GM20431 (cell line): Measurements from ENCODE around the gene BMPER.
"Not testable (repeated sequence)": the region's sequence is repeated elsewhere in the genome, so short reads cannot be mapped to it uniquely, and the experiment has no call there.

Experiments
- in situ Hi-C: fragments of 300-500 bp; cut with MseI, MboI; formaldehyde crosslinking; loops from one replicate; pipeline ENCODE4 v1.15.0; 2020; ENCODE audit warnings: low sequenced_read_pairs; ENCODE audit not compliant: unreplicated experiment

The BMPER gene

DNA sequence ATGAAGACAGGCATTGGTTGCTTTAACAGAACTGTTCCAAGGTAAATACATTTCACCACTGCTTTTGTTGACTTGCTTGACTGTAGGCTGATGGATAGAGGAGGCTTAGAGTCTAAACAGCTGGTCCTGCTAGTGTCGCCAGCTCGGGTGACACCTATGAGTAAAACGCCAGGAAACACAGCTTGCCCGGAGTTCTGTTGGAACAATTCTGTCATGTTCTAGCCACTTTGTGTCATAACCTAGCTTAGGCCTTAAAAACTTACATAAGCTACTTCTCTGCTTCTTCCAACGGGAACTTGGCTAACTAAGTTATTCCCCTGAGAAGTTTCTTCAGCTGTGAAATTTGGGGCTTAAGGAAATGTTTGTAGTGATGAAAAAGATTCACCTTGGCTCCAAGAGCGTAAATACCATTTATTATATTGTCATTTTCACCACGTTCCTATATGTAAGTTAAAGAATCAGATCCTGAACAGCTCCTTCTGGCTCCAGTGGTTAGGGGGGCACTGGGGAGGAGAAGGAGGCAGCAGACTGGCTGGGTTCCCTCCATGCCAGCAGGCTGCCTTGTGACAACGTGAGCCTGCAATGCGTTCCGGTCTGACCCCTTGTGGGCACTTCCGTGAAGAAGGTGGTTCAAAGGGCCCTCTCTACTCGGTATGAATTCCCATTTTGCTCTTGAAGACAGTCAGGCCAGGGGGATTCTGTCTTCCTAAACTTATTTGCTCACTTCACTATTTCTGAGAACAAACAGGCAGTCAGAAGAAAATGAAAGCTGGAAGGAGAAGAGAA, 253.2 kb downstream of the BMPER start:
- in situ Hi-C loops, result no loop called here

DNA sequence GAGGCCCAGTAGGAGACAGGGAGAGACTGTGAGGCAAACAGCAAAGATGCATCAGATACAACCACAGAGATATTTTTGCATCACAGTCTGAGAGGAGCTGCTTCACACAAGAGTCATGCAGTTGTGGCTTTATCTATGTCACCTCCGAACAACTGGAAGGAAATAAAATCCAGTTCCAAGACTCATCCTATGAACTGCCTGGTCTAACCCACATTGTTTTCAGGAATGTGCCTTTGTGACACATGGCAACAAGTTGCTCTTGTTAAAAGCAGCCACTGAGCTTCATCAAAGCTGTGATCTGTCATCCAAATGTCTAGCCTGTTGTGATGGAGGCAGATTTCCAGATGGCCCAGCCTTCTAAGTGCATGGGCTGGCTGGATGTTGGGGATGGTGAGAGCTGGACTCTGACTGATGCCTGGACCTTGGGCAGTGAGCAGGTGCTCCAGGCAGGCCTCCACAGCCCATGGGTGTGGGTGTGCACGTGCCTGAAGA, 255.0 kb downstream of the BMPER start:
- in situ Hi-C loops, result no loop called here

GRCh38 chr7:34162027-34162565, 256.8 kb downstream of the BMPER start:
- in situ Hi-C loops, result no loop called here

DNA sequence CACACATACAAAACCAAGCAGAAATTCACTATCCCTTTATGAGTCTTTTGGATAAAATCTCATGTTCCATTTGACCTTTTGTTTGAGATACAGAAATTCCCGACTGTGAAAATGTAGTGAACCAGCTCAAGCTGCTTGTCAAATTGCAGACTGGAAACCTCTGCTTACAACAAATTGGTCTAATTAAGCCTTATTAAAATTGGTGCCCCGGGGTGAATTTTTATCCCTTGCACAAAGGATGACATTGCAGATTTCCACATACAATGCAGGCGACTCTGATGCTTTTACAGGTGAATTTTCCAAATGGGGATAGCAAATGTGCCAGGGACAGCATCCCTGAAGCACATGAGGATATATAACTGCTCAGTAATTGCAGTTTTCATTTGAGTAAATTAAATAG, 257.3 kb downstream of the BMPER start:
- in situ Hi-C loops, result no loop called here

DNA sequence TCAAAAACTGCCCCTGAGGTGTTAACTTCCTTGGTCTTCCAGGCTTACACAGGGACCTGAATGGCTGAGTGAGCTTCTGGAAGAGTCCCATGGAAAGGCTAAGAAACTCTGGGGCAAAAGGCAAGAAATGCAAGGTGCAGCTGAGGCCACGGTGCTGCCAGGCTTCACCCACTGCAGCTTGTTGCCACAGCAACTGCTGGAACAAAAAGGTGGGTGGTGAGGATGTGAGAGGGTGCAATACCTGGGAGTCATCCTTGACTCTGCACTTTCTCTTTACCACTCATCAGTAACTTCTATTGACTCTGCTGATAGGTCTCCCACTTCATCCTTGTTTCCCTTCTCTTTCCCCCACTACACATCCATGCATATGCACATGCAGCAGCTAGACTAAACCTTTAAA, 258.6 kb downstream of the BMPER start:
- in situ Hi-C loops, result no loop called here

DNA sequence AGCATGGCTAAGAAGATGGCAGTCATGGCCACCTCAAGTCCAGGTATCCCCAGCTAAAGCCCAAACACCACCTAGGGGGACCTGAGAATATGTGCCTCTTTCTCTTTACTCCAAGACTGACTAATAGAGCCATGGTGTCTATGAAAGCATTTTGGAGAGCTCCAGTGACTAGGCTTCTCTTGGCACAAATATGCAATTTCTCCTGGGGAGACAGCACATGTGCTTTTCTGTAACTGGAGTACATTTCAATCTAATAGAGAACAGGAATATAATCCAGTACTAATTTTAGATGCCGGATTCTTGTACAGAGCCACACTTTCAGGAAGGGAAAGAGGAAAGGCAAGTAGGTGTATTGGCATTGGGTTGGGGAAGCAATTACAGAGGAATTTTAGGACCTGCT, 260.1 kb downstream of the BMPER start:
- in situ Hi-C loops, result no loop called here

DNA sequence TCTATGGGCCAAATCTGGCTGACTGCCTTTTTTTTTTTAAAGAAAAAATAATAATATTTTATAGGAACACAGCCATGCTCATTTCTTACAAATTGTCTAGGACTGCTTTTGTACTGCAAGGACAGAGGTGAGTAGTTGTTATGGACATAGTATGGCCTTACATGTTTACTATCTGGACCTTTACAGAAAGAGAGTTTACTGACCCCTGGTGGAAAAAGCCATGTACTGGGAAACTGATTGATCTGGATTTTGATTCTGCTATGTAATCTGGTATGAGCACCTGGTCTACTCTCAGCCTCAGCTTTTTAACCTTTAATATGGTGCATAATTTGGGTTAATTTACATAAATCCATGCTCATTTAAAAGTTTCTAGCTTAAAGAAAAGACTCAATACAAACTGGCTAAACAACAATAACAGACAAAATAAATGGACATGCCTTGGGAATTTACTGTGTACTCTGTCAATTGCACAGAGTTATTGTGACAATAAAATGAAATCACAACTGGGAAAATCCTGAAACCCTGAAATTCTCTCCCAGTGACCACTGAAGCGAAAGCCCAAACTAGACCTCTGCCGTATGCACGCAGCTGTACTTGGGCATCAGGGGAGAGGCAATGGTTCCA, 260.7 kb downstream of the BMPER start:
- in situ Hi-C loops, result no loop called here

GRCh38 chr7:34168013-34168412, 262.7 kb downstream of the BMPER start:
- in situ Hi-C loops, result no loop called here

DNA sequence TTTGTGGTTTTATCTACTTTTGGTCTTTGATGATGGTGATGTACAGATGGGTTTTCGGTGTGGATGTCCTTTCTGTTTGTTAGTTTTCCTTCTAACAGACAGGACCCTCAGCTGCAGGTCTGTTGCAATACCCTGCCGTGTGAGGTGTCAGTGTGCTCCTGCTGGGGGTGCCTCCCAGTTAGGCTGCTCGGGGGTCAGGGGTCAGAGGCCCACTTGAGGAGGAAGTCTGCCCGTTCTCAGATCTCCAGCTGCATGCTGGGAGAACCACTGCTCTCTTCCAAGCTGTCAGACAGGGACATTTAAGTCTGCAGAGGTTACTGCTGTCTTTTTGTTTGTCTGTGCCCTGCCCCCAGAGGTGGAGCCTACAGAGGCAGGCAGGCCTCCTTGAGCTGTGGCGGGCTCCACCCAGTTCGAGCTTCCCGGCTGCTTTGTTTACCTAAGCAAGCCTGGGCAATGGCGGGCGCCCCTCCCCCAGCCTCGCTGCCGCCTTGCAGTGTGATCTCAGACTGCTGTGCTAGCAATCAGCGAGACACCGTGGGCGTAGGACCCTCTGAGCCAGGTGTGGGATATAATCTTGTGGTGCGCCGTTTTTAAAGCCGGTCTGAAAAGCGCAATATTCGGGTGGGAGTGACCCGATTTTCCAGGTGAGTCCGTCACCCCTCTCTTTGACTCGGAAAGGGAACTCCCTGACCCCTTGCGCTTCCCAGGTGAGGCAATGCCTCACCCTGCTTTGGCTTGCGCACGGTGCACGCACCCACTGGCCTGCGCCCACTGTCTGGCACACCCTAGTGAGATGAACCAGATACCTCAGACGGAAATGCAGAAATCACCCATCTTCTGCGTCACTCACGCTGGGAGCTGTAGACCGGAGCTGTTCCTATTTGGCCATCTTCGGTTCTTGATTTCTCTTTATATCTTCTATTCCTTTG, 269.6 kb downstream of the BMPER start:
- in situ Hi-C loops, result not testable (repeated sequence)

GRCh38 chr7:34175837-34176236, 270.5 kb downstream of the BMPER start:
- in situ Hi-C loops, result no loop called here

- in situ Hi-C loops, result no loop called here
Measured at GRCh38 chr7:34177476-34177875, 272.1 kb downstream of the BMPER start.

DNA sequence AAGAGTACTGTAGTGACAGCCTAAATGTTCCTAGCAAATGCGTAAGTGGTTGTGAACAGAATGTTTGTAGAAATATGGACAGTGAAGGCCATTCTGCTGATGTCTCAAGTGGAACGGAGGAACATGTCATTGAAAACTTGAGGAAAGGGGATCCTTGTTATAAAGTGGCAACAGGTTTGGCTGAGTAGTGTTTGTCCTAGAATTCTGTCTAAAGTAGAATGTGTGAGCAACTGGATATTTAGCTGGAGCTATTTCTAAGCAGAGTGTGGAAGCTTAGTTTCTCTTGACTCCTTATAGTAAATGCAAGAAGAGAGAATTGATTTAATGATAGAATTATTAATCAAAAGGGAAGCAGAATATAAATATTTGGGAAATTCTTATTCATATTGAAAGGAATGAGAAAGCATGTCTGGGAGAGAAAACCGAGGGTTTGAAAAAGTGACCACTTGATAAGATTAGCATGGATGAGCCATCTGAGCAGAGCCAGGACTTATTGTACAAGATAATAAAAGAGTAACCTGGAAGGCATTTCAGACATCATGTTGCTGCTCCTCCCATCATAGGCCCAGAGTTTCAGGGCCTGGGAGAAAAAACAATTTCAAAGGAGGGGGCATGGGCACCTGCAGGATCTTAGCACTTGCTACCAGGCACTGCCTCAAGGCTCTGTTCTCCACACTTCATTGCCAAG, 276.1 kb downstream of the BMPER start:
- in situ Hi-C loops, result no loop called here

DNA sequence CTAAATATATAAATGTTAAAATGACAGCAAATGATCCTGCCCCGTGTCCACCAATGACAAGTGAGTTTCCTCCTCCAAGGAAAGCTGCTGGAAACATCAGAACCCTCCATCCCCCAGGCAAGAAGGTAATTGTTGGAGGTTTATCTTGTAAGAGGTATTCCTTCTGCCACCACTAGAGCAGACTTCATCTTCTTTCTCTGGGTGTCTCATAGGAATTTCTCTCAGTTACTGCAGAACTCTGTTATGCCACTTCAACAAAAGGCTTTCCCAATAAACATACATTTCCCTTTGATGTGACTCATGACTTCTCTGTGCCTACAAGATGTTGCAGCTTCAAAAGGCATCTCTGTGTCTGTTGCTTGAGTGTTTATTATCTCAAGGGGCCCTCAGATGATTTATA, 279.1 kb downstream of the BMPER start:
- in situ Hi-C loops, result no loop called here

GRCh38 chr7:34187798-34188307, 282.5 kb downstream of the BMPER start:
- in situ Hi-C loops, result no loop called here

DNA sequence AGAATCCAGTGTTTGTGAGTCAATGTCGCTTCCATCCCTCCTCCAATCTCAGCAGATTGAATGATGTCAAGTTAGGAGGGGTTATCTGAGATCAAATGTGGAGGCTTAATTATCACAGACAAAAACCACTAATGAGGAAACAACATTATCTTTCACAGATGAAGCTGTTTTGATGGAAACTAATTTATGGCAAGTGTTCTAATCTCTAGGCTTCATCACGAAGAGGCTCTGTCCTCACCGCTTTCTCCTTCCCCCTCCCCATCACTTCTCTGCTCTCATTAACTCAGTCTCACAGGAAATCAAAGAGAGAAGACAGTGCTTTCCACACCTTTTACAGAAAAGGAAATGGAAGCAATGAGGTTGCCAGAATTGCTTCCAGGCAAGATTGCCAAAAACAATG, 283.7 kb downstream of the BMPER start:
- in situ Hi-C loops, result no loop called here

GRCh38 chr7:34190299-34190698, 285.0 kb downstream of the BMPER start:
- in situ Hi-C loops, result no loop called here

- in situ Hi-C loops, result no loop called here
Measured at GRCh38 chr7:34191162-34191561, 285.8 kb downstream of the BMPER start.

DNA sequence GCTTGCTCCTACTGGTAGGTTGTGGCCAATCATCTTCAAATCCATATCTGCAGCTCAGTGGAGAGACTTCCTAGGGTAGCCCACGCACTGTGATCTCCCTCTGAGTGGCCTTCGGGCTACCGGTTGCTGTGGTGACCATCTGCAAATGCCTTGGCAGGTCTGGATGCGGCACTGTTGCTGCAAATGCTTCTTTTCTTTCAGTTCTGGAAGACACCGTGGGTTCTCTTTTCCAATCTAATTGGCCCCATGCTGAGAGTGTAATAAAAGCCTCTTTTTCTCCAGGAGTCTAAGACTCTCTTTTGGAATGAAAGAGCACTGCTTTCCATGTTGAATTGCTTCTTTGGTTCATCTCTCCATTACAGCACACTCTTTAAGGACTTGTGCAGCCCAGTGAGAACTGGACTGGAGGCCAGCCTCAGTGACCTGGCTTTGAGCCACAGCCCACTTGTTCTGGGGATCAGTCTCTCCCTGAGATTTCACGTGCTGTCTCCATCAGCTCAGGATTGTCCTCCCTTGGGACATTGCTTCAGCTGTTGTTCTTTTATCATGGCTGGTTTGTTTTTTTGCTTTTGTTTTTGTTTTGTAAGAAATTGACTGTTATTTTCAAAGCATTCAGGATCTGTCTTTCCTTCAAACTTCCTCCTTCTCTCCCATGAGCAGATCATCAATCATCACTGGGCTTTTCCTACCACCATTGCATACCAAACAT, 286.6 kb downstream of the BMPER start:
- in situ Hi-C loops, result no loop called here

- in situ Hi-C loops, result no loop called here
Measured at GRCh38 chr7:34192906-34193305, 287.6 kb downstream of the BMPER start.
